ENCODE measurements around the gene TRPV4.
A peak's percentile ranks its signal among the peaks of the same experiment; 100 is the strongest.

TRPV4 gene

GRCh38 chr12:109804820-109805761 is 28.1 kb downstream of the TRPV4 start:
- peak; percentile 88 for DNase-seq

- no peak for DNase-seq
Observed at GRCh38 chr12:109803678-109804077, 29.5 kb downstream of the TRPV4 start.

GRCh38 chr12:109802828-109803227 is 30.4 kb downstream of the TRPV4 start:
- DNase-seq, result no peak

- no peak for DNase-seq
Observed at GRCh38 chr12:109800536-109800935, 32.7 kb downstream of the TRPV4 start.

- no peak for DNase-seq
Observed at GRCh38 chr12:109798691-109799090, 34.5 kb downstream of the TRPV4 start.

- DNase-seq, result no peak
Observed at GRCh38 chr12:109797905-109798669, 35.1 kb downstream of the TRPV4 start.

- DNase-seq, result no peak
Observed at GRCh38 chr12:109796057-109796456, 37.1 kb downstream of the TRPV4 start.

- DNase-seq, result no peak
Observed at GRCh38 chr12:109795023-109795422, 38.2 kb downstream of the TRPV4 start.

- no peak for DNase-seq
Observed at GRCh38 chr12:109793826-109794501, 39.2 kb downstream of the TRPV4 start.

- no peak for DNase-seq
Observed at GRCh38 chr12:109793411-109793810, 39.8 kb downstream of the TRPV4 start.

GRCh38 chr12:109792992-109793391 is 40.2 kb downstream of the TRPV4 start:
- DNase-seq, result no peak

- DNase-seq, result no peak
Observed at GRCh38 chr12:109789526-109790048, 43.6 kb downstream of the TRPV4 start.

GRCh38 chr12:109786799-109787198 is 46.4 kb downstream of the TRPV4 start:
- no peak for DNase-seq

- DNase-seq, result no peak
Observed at GRCh38 chr12:109785854-109786253, 47.3 kb downstream of the TRPV4 start.

GRCh38 chr12:109783965-109784244 is 49.3 kb downstream of the TRPV4 start:
- no peak for DNase-seq

- DNase-seq, result no peak
Observed at GRCh38 chr12:109783135-109783964, 49.8 kb downstream of the TRPV4 start.

GRCh38 chr12:109782326-109782703 is 50.9 kb downstream of the TRPV4 start:
- no peak for DNase-seq

- DNase-seq, result no peak
Observed at GRCh38 chr12:109781668-109782325, 51.4 kb downstream of the TRPV4 start.

- DNase-seq, result no peak
Observed at GRCh38 chr12:109779382-109779781, 53.8 kb downstream of the TRPV4 start.

GRCh38 chr12:109778684-109779083 is 54.5 kb downstream of the TRPV4 start:
- DNase-seq, result no peak

GRCh38 chr12:109777544-109777943 is 55.7 kb downstream of the TRPV4 start:
- DNase-seq, result no peak

- DNase-seq, result no peak
Observed at GRCh38 chr12:109776624-109777023, 56.6 kb downstream of the TRPV4 start.
